HepG2 (cell line): ENCODE measurements around the gene SLC34A3. TPM values are rescaled to one million over a fixed set of nuclear protein-coding genes. Genes with fewer than 3 reads are reported as not detected.

Source experiments
- BHLHE40 ChIP-seq: IDR thresholded peaks from 2 replicates; pipeline ENCODE4 v1.6.1; 2011; ENCODE audit warnings: low read length, improper control_type of control experiment
- ELF1 ChIP-seq: sonication (generic); formaldehyde crosslinking; IDR thresholded peaks from 2 replicates; pipeline ENCODE4 v1.4.0; 2020; ENCODE audit warnings: missing genetic modification reagents
- FOXK1 ChIP-seq: sonication (generic); formaldehyde crosslinking; IDR thresholded peaks from 2 replicates; pipeline ENCODE4 v1.4.0; 2020; ENCODE audit warnings: low read depth, missing genetic modification reagents, borderline replicate concordance
- GTF2F1 ChIP-seq: fragments of 150-350 bp; IDR thresholded peaks from 2 replicates; pipeline ENCODE4 v1.6.1; 2014; ENCODE audit warnings: low read length
- KLF15 ChIP-seq: sonication (generic); formaldehyde crosslinking; IDR thresholded peaks from 2 replicates; pipeline ENCODE4 v1.8.1; 2023; ENCODE audit warnings: borderline replicate concordance, mild to moderate bottlenecking, inconsistent platforms, missing genetic modification reagents, mixed read lengths
- MIER2 ChIP-seq: IDR thresholded peaks from 2 replicates; pipeline ENCODE4 v1.6.1; 2016; ENCODE audit warnings: missing biosample characterization, missing genetic modification reagents
- ONECUT2 ChIP-seq: sonication (generic); formaldehyde crosslinking; IDR thresholded peaks from 2 replicates; pipeline ENCODE4 v1.4.0; 2020; ENCODE audit warnings: missing genetic modification reagents
- PAWR ChIP-seq: sonication (generic); formaldehyde crosslinking; IDR thresholded peaks from 2 replicates; pipeline ENCODE4 v1.4.0; 2020; ENCODE audit warnings: missing genetic modification reagents, mild to moderate bottlenecking, borderline replicate concordance
- REXO4 ChIP-seq: sonication (generic); formaldehyde crosslinking; IDR thresholded peaks from 2 replicates; pipeline ENCODE4 v1.8.0; 2022; ENCODE audit warnings: missing genetic modification reagents, mild to moderate bottlenecking, borderline replicate concordance
- TBP ChIP-seq: sonication (generic); formaldehyde crosslinking; IDR thresholded peaks from 2 replicates; pipeline ENCODE4 v1.5.0; 2020; ENCODE audit warnings: missing genetic modification reagents
- ZNF235 ChIP-seq: sonication (generic); formaldehyde crosslinking; IDR thresholded peaks from 2 replicates; pipeline ENCODE4 v1.8.1; 2023; ENCODE audit warnings: mild to moderate bottlenecking, missing genetic modification reagents, borderline replicate concordance
- ZNF367 ChIP-seq: sonication (generic); formaldehyde crosslinking; IDR thresholded peaks from 2 replicates; pipeline ENCODE4 v1.4.0; 2020; ENCODE audit warnings: missing genetic modification reagents, borderline replicate concordance
- ZNF567 ChIP-seq: sonication (generic); formaldehyde crosslinking; IDR thresholded peaks from 2 replicates; pipeline ENCODE4 v1.8.1; 2023; ENCODE audit warnings: mild to moderate bottlenecking, missing genetic modification reagents, borderline replicate concordance
- ZNF674 ChIP-seq: sonication (generic); formaldehyde crosslinking; IDR thresholded peaks from 2 replicates; pipeline ENCODE4 v1.5.0; 2020; ENCODE audit warnings: low read depth, mild to moderate bottlenecking, missing genetic modification reagents
- ZNF773 ChIP-seq: sonication (generic); formaldehyde crosslinking; IDR thresholded peaks from 2 replicates; pipeline ENCODE4 v1.4.0; 2020; ENCODE audit warnings: missing genetic modification reagents, borderline replicate concordance
- ZNF776 ChIP-seq: sonication (generic); formaldehyde crosslinking; IDR thresholded peaks from 2 replicates; pipeline ENCODE4 v1.4.0; 2020; ENCODE audit warnings: mild to moderate bottlenecking, missing genetic modification reagents
- polyA plus RNA-seq, 8 experiments: library from polyadenylated mRNA; depleted of rRNA in 3 of 8; stranded (reverse) in 7 of 8; unstranded in 1 of 8; fragments of >200 nt; fragmentation: Illumina TruSeq in 4 of 8; extraction: Trizol in 4 of 8; gene quantifications; 2 replicates each; pipeline versions ENCODE4 v1.2.1 to v1.2.3, GENCODE V29; 2011 to 2016; ENCODE audit warnings: low read depth in 4 of 8, missing spikeins in 1 of 8, mixed read lengths in 1 of 8; ENCODE audit not compliant: insufficient read depth in 1 of 8
- total RNA-seq, 5 experiments: library from RNA; depleted of rRNA; stranded (reverse); fragments of >200 nt; fragmentation: Illumina TruSeq; extraction: Trizol; gene quantifications; 2 replicates each; pipeline ENCODE4 v1.2.3, GENCODE V29; 2016; ENCODE audit warnings: low read depth in 1 of 5
- TF ChIP-seq, protein P1 (sequence below): sonication (generic); formaldehyde crosslinking; IDR thresholded peaks from 2 replicates; pipeline ENCODE4 v1.5.1; 2020; ENCODE audit warnings: mild to moderate bottlenecking, missing genetic modification reagents, moderate library complexity
- TF ChIP-seq, protein P2 (sequence below): sonication (generic); formaldehyde crosslinking; IDR thresholded peaks from 2 replicates; pipeline ENCODE4 v1.5.0; 2020; ENCODE audit warnings: missing genetic modification reagents
- TF ChIP-seq, protein P3 (sequence below): sonication (generic); formaldehyde crosslinking; IDR thresholded peaks from 2 replicates; pipeline ENCODE4 v1.4.0; 2020; ENCODE audit warnings: missing genetic modification reagents
- TF ChIP-seq, protein P4 (sequence below): sonication (generic); formaldehyde crosslinking; IDR thresholded peaks from 2 replicates; pipeline ENCODE4 v1.4.0; 2020; ENCODE audit warnings: mild to moderate bottlenecking, missing genetic modification reagents
- TF ChIP-seq, protein P5 (sequence below): sonication (generic); formaldehyde crosslinking; IDR thresholded peaks from 2 replicates; pipeline ENCODE4 v1.4.0; 2020; ENCODE audit warnings: mild to moderate bottlenecking, missing genetic modification reagents

Gene SLC34A3
- total and polyA plus RNA-seq, 2 of the 13 experiments (the other 11 are each of a cell fraction or from before 2014, with no cell fraction given): 0.07 to 1.0 TPM

DNA sequence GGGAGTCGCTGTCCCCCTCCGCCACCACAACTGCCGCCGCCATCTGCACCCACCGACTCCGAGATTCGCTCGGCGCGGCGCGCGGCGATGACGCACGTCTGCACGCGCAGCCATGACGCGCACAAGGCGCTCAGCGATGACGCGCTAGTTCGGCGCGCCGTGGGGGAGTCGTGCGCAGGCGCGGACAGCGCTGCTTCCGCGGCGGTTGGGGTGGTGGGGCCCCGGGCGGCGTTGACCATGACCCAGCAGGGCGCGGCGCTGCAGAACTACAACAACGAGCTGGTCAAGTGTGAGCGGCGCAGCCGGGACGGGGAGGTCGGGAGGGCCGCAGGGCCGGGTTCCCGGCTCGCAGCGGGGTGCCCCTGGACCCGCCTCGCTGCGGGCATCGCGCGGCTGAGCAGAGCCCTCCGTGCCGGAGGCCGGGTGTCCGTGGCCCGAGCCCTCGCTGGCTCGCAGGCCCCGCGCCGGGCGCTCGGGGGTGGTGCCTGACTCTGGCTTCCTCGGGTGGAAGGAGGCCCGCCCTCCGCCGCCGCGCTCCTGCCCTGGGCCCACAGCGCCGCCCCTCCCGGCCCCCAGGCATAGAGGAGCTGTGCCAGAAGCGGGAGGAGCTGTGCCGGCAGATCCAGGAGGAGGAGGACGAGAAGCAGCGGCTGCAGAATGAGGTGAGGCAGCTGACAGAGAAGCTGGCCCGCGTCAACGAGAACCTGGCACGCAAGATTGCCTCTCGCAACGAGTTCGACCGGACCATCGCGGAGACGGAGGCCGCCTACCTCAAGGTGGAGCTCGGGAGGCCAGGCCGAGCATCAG is 42.0 kb upstream of the SLC34A3 start, which contains the start of the genes ANAPC2 and SSNA1 (continued):
- TF ChIP-seq ZNF235 (CRISPR knock-in tag): no peak
- TF ChIP-seq, protein P1, sequence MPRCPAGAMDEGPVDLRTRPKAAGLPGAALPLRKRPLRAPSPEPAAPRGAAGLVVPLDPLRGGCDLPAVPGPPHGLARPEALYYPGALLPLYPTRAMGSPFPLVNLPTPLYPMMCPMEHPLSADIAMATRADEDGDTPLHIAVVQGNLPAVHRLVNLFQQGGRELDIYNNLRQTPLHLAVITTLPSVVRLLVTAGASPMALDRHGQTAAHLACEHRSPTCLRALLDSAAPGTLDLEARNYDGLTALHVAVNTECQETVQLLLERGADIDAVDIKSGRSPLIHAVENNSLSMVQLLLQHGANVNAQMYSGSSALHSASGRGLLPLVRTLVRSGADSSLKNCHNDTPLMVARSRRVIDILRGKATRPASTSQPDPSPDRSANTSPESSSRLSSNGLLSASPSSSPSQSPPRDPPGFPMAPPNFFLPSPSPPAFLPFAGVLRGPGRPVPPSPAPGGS: peak; percentile 58
- TF ChIP-seq, protein P2, sequence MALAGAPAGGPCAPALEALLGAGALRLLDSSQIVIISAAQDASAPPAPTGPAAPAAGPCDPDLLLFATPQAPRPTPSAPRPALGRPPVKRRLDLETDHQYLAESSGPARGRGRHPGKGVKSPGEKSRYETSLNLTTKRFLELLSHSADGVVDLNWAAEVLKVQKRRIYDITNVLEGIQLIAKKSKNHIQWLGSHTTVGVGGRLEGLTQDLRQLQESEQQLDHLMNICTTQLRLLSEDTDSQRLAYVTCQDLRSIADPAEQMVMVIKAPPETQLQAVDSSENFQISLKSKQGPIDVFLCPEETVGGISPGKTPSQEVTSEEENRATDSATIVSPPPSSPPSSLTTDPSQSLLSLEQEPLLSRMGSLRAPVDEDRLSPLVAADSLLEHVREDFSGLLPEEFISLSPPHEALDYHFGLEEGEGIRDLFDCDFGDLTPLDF (CRISPR knock-in tag): peak; percentile 66; the same call in 1 of the 2 replicates
- TF ChIP-seq, protein P3, sequence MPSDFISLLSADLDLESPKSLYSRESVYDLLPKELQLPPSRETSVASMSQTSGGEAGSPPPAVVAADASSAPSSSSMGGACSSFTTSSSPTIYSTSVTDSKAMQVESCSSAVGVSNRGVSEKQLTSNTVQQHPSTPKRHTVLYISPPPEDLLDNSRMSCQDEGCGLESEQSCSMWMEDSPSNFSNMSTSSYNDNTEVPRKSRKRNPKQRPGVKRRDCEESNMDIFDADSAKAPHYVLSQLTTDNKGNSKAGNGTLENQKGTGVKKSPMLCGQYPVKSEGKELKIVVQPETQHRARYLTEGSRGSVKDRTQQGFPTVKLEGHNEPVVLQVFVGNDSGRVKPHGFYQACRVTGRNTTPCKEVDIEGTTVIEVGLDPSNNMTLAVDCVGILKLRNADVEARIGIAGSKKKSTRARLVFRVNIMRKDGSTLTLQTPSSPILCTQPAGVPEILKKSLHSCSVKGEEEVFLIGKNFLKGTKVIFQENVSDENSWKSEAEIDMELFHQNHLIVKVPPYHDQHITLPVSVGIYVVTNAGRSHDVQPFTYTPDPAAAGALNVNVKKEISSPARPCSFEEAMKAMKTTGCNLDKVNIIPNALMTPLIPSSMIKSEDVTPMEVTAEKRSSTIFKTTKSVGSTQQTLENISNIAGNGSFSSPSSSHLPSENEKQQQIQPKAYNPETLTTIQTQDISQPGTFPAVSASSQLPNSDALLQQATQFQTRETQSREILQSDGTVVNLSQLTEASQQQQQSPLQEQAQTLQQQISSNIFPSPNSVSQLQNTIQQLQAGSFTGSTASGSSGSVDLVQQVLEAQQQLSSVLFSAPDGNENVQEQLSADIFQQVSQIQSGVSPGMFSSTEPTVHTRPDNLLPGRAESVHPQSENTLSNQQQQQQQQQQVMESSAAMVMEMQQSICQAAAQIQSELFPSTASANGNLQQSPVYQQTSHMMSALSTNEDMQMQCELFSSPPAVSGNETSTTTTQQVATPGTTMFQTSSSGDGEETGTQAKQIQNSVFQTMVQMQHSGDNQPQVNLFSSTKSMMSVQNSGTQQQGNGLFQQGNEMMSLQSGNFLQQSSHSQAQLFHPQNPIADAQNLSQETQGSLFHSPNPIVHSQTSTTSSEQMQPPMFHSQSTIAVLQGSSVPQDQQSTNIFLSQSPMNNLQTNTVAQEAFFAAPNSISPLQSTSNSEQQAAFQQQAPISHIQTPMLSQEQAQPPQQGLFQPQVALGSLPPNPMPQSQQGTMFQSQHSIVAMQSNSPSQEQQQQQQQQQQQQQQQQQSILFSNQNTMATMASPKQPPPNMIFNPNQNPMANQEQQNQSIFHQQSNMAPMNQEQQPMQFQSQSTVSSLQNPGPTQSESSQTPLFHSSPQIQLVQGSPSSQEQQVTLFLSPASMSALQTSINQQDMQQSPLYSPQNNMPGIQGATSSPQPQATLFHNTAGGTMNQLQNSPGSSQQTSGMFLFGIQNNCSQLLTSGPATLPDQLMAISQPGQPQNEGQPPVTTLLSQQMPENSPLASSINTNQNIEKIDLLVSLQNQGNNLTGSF: no peak
- TF ChIP-seq PAWR (CRISPR knock-in tag): no peak
- TF ChIP-seq ONECUT2: no peak
- TF ChIP-seq, protein P4, sequence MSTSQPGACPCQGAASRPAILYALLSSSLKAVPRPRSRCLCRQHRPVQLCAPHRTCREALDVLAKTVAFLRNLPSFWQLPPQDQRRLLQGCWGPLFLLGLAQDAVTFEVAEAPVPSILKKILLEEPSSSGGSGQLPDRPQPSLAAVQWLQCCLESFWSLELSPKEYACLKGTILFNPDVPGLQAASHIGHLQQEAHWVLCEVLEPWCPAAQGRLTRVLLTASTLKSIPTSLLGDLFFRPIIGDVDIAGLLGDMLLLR (CRISPR knock-in tag): peak; percentile 67; the same call in 1 of the 2 replicates
- TF ChIP-seq, protein P5, sequence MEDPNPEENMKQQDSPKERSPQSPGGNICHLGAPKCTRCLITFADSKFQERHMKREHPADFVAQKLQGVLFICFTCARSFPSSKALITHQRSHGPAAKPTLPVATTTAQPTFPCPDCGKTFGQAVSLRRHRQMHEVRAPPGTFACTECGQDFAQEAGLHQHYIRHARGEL (CRISPR knock-in tag): peak; percentile 69; the same call in 1 of the 2 replicates
- no peak for TF ChIP-seq ZNF773
- no peak; the same call in 1 of the 2 replicates for TF ChIP-seq ZNF776 (CRISPR knock-in tag)
- TF ChIP-seq MIER2 (CRISPR knock-in tag): peak; percentile 71
- TF ChIP-seq GTF2F1: 0 out of 2 replicates have a peak, but pooled peaks have one; percentile 56
- no peak for TF ChIP-seq ZNF674
- TF ChIP-seq BHLHE40: peak; percentile 93
- TF ChIP-seq TBP (CRISPR knock-in tag): peak; percentile 99
- 0 out of 2 replicates have a peak, but pooled peaks have one; percentile 83 for TF ChIP-seq ZNF567 (CRISPR knock-in tag)
- peak; percentile 99 for TF ChIP-seq FOXK1 (CRISPR knock-in tag)
- TF ChIP-seq ELF1 (CRISPR knock-in tag): peak; percentile 80
- TF ChIP-seq KLF15: peak; percentile 44; the same call in 1 of the 2 replicates
- no peak for TF ChIP-seq ZNF367 (CRISPR knock-in tag)
- TF ChIP-seq REXO4 (CRISPR knock-in tag): no peak
